NOMO-1 treated with dmso at 0.1 percent for 144 hours (cell line): ENCODE data around the gene GPR139.

Source experiments
- DNase-seq: peaks from one replicate; lab custom pipeline; 2025; ENCODE audit not compliant: unreplicated experiment; lab: John Stamatoyannopoulos, UW

GPR139 gene

GRCh38 chr16:20073203-20074098 is at the start of gene GPR139:
GPR139 (minus strand) TSS chr16:20073890; CDS start chr16:20073616, 274 bp downstream.
- DNase-seq: no peak

- DNase-seq: no peak
Observed at GRCh38 chr16:20122011-20122410, 48.3 kb upstream of the GPR139 start.

- no peak for DNase-seq
Observed at GRCh38 chr16:20114356-20114755, 40.7 kb upstream of the GPR139 start.

- no peak for DNase-seq
Observed at GRCh38 chr16:20111143-20111542, 37.5 kb upstream of the GPR139 start.

GRCh38 chr16:20107083-20107482 is 33.4 kb upstream of the GPR139 start:
- DNase-seq: no peak

- no peak for DNase-seq
Observed at GRCh38 chr16:20104563-20105183, 31.0 kb upstream of the GPR139 start.

- DNase-seq: no peak
Observed at GRCh38 chr16:20102521-20102920, 28.8 kb upstream of the GPR139 start.

GRCh38 chr16:20102021-20102420 is 28.3 kb upstream of the GPR139 start:
- no peak for DNase-seq

GRCh38 chr16:20099375-20099774 is 25.7 kb upstream of the GPR139 start:
- DNase-seq: no peak

GRCh38 chr16:20094157-20094556 is 20.5 kb upstream of the GPR139 start:
- no peak for DNase-seq

GRCh38 chr16:20089246-20089965 is 15.7 kb upstream of the GPR139 start:
- no peak for DNase-seq

GRCh38 chr16:20084624-20085226 is 11.0 kb upstream of the GPR139 start:
- DNase-seq: no peak

GRCh38 chr16:20079106-20079505 is 5.4 kb upstream of the GPR139 start:
- no peak for DNase-seq

- DNase-seq: no peak
Observed at GRCh38 chr16:20075243-20075642, 1.6 kb upstream of the GPR139 start.

GRCh38 chr16:20074099-20074991 is 655 bp upstream of the GPR139 start:
- no peak for DNase-seq

- DNase-seq: no peak
Observed at GRCh38 chr16:20072874-20073202, 852 bp downstream of the GPR139 start.

GRCh38 chr16:20072146-20072873 is 1.4 kb downstream of the GPR139 start:
- no peak for DNase-seq

GRCh38 chr16:20064931-20065330 is 8.8 kb downstream of the GPR139 start:
- DNase-seq: no peak

GRCh38 chr16:20064520-20064919 is 9.2 kb downstream of the GPR139 start:
- DNase-seq: no peak

GRCh38 chr16:20061132-20061531 is 12.6 kb downstream of the GPR139 start:
- DNase-seq: no peak
